GM18526 (cell line): ENCODE results near the gene WDR46.

ENCODE experiments used
- POLR2A ChIP-seq: IDR thresholded peaks from 3 replicates; pipeline ENCODE4 v1.6.1; 2011; ENCODE audit not compliant: insufficient read length; ENCODE audit errors: extremely low read depth

WDR46 gene

GRCh38 chr6:33297956-33298772 lies 9.1 kb upstream of the WDR46 start:
- TF ChIP-seq POLR2A = no peak

- TF ChIP-seq POLR2A = no peak
Measured at GRCh38 chr6:33297406-33297955, 8.4 kb upstream of the WDR46 start.

GRCh38 chr6:33296797-33297405 lies 7.9 kb upstream of the WDR46 start:
- TF ChIP-seq POLR2A = no peak

GRCh38 chr6:33295621-33296369 lies 6.8 kb upstream of the WDR46 start:
- TF ChIP-seq POLR2A = no peak

GRCh38 chr6:33294086-33294823 lies 5.2 kb upstream of the WDR46 start:
- TF ChIP-seq POLR2A = no peak

- TF ChIP-seq POLR2A = no peak
Measured at GRCh38 chr6:33292996-33293682, 4.1 kb upstream of the WDR46 start.

GRCh38 chr6:33290459-33290858 lies 1.4 kb upstream of the WDR46 start:
- no peak for TF ChIP-seq POLR2A

- TF ChIP-seq POLR2A = no peak
Measured at GRCh38 chr6:33289784-33290315, 811 bp upstream of the WDR46 start.

GRCh38 chr6:33288141-33288920 lies 708 bp downstream of the WDR46 start:
- no peak for TF ChIP-seq POLR2A

- TF ChIP-seq POLR2A = no peak
Measured at GRCh38 chr6:33286946-33287914, 1.8 kb downstream of the WDR46 start.

GRCh38 chr6:33280539-33280938 lies 8.5 kb downstream of the WDR46 start:
- no peak for TF ChIP-seq POLR2A

GRCh38 chr6:33279971-33280511 lies 9.0 kb downstream of the WDR46 start:
- no peak for TF ChIP-seq POLR2A
